ENCODE measurements around the gene PPT2. TPM values are rescaled to one million over a fixed set of nuclear protein-coding genes. Genes with fewer than 3 reads are reported as not detected.

PPT2 gene
- total and polyA plus RNA-seq, 2 of the 13 experiments (the other 11 are each of a cell fraction or from before 2014, with no cell fraction given), result 39.2 to 61.8 TPM

DNA sequence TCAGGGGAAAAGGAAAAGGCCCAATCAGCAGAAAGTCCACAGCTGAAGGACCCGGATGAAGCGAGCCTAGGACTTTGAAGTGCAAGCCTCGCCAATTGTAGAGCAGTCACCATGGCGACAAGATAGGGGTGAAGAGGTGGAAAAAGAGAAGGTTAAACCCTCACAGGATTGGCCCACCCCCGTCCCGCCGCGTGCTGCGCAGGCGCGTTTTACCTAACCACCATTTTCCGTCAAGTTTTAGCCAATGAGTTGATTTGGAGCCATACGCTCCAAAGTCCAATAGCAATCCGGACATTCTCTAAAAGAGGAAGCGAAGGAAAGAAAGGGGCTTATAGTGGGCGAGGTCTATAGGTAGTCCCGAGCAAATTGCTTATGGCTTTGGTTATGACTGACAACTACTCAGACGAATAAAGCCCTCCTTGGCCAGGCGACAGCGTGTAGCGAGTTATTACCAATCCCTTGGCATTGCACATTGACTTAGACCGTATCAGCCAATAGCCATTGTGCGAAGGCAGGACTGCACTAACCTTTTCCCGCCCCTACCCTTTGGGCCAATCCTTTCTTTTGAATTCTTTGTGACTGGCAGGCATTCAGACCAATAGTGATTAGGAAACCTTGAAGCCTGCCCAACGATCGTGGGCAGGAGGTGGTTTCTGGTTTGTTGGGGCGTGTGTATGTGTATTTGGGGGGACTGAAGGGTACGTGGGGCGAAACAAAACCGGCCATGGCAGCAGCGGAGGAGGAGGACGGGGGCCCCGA, 24.0 kb downstream of the PPT2 start, which contains the start of gene RNF5 (continued):
- TF ChIP-seq CEBPB (IDR thresholded peaks at IDR 0.05; ENCODE audit: borderline replicate concordance, low read depth, low read length) (peak; percentile 67; the same call in 1 of the 2 replicates), CENPT (CRISPR knock-in tag; IDR thresholded peaks at IDR 0.05; ENCODE audit: low read depth) (no peak), ZFY (CRISPR knock-in tag; IDR thresholded peaks at IDR 0.05) (no peak), ZNF550 (CRISPR knock-in tag; IDR thresholded peaks at IDR 0.05; ENCODE audit: borderline replicate concordance) (no peak), GABPA (IDR thresholded peaks at IDR 0.05; ENCODE audit: low read depth, low read length) (peak; percentile 38), GABPA (CRISPR knock-in tag; IDR thresholded peaks at IDR 0.05; ENCODE audit: low read depth) (peak; percentile 70), PAF1 (CRISPR knock-in tag; IDR thresholded peaks at IDR 0.05) (no peak), RXRA (CRISPR knock-in tag; IDR thresholded peaks at IDR 0.05) (no peak), ZNF253 (CRISPR knock-in tag; IDR thresholded peaks at IDR 0.05; ENCODE audit: borderline replicate concordance) (no peak), KLF12 (CRISPR knock-in tag; IDR thresholded peaks at IDR 0.05; ENCODE audit: borderline replicate concordance) (no peak), ZNF644 (CRISPR knock-in tag; IDR thresholded peaks at IDR 0.05; ENCODE audit: low read depth) (peak; percentile 21; the same call in 1 of the 2 replicates), CEBPG (CRISPR knock-in tag; IDR thresholded peaks at IDR 0.05) (peak; percentile 36; the same call in 1 of the 2 replicates), KAT8 (CRISPR knock-in tag; IDR thresholded peaks at IDR 0.05) (peak; percentile 9; the same call in 1 of the 2 replicates), IRX3 (CRISPR knock-in tag; IDR thresholded peaks at IDR 0.05; ENCODE audit: borderline replicate concordance, low read depth) (no peak)
- TF ChIP-seq, protein P1, sequence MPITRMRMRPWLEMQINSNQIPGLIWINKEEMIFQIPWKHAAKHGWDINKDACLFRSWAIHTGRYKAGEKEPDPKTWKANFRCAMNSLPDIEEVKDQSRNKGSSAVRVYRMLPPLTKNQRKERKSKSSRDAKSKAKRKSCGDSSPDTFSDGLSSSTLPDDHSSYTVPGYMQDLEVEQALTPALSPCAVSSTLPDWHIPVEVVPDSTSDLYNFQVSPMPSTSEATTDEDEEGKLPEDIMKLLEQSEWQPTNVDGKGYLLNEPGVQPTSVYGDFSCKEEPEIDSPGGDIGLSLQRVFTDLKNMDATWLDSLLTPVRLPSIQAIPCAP (CRISPR knock-in tag; IDR thresholded peaks at IDR 0.05; ENCODE audit: low read depth), result no peak
- TF ChIP-seq, protein P2, sequence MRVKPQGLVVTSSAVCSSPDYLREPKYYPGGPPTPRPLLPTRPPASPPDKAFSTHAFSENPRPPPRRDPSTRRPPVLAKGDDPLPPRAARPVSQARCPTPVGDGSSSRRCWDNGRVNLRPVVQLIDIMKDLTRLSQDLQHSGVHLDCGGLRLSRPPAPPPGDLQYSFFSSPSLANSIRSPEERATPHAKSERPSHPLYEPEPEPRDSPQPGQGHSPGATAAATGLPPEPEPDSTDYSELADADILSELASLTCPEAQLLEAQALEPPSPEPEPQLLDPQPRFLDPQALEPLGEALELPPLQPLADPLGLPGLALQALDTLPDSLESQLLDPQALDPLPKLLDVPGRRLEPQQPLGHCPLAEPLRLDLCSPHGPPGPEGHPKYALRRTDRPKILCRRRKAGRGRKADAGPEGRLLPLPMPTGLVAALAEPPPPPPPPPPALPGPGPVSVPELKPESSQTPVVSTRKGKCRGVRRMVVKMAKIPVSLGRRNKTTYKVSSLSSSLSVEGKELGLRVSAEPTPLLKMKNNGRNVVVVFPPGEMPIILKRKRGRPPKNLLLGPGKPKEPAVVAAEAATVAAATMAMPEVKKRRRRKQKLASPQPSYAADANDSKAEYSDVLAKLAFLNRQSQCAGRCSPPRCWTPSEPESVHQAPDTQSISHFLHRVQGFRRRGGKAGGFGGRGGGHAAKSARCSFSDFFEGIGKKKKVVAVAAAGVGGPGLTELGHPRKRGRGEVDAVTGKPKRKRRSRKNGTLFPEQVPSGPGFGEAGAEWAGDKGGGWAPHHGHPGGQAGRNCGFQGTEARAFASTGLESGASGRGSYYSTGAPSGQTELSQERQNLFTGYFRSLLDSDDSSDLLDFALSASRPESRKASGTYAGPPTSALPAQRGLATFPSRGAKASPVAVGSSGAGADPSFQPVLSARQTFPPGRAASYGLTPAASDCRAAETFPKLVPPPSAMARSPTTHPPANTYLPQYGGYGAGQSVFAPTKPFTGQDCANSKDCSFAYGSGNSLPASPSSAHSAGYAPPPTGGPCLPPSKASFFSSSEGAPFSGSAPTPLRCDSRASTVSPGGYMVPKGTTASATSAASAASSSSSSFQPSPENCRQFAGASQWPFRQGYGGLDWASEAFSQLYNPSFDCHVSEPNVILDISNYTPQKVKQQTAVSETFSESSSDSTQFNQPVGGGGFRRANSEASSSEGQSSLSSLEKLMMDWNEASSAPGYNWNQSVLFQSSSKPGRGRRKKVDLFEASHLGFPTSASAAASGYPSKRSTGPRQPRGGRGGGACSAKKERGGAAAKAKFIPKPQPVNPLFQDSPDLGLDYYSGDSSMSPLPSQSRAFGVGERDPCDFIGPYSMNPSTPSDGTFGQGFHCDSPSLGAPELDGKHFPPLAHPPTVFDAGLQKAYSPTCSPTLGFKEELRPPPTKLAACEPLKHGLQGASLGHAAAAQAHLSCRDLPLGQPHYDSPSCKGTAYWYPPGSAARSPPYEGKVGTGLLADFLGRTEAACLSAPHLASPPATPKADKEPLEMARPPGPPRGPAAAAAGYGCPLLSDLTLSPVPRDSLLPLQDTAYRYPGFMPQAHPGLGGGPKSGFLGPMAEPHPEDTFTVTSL (CRISPR knock-in tag; IDR thresholded peaks at IDR 0.05; ENCODE audit: borderline replicate concordance), result no peak
- TF ChIP-seq, protein P3, sequence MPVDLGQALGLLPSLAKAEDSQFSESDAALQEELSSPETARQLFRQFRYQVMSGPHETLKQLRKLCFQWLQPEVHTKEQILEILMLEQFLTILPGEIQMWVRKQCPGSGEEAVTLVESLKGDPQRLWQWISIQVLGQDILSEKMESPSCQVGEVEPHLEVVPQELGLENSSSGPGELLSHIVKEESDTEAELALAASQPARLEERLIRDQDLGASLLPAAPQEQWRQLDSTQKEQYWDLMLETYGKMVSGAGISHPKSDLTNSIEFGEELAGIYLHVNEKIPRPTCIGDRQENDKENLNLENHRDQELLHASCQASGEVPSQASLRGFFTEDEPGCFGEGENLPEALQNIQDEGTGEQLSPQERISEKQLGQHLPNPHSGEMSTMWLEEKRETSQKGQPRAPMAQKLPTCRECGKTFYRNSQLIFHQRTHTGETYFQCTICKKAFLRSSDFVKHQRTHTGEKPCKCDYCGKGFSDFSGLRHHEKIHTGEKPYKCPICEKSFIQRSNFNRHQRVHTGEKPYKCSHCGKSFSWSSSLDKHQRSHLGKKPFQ (CRISPR knock-in tag; IDR thresholded peaks at IDR 0.05; ENCODE audit: insufficient replicate concordance), result no peak
- TF ChIP-seq, protein P4, sequence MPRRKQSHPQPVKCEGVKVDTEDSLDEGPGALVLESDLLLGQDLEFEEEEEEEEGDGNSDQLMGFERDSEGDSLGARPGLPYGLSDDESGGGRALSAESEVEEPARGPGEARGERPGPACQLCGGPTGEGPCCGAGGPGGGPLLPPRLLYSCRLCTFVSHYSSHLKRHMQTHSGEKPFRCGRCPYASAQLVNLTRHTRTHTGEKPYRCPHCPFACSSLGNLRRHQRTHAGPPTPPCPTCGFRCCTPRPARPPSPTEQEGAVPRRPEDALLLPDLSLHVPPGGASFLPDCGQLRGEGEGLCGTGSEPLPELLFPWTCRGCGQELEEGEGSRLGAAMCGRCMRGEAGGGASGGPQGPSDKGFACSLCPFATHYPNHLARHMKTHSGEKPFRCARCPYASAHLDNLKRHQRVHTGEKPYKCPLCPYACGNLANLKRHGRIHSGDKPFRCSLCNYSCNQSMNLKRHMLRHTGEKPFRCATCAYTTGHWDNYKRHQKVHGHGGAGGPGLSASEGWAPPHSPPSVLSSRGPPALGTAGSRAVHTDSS (CRISPR knock-in tag; conservative IDR thresholded peaks at IDR 0.05), result no peak
